Femur (tissue), 1 donor: Measurements from ENCODE around the gene BDKRB2.

Experiments used
- DNase-seq: peaks from one replicate; pipeline ENCODE4 v3.0.0-alpha.2; 2017

The BDKRB2 gene

GRCh38 chr14:96255501-96256366 lies 51.1 kb downstream of the BDKRB2 start, which contains the start of gene BDKRB1:
Gene BDKRB1 (plus strand): TSS chr14:96256210. CDS start chr14:96263683, 7,473 bp downstream.
- DNase-seq: no peak

- no peak for DNase-seq
Measured at GRCh38 chr14:96256407-96256806, 51.8 kb downstream of the BDKRB2 start.

GRCh38 chr14:96257056-96257455 lies 52.4 kb downstream of the BDKRB2 start:
- DNase-seq: no peak

GRCh38 chr14:96257900-96258299 lies 53.3 kb downstream of the BDKRB2 start:
- DNase-seq: no peak

- no peak for DNase-seq
Measured at GRCh38 chr14:96260341-96260821, 55.7 kb downstream of the BDKRB2 start.

- DNase-seq: no peak
Measured at GRCh38 chr14:96261053-96261452, 56.4 kb downstream of the BDKRB2 start.

- DNase-seq: no peak
Measured at GRCh38 chr14:96261772-96262655, 57.4 kb downstream of the BDKRB2 start.

GRCh38 chr14:96263347-96264199 lies 58.9 kb downstream of the BDKRB2 start:
- DNase-seq: no peak

- DNase-seq: no peak
Measured at GRCh38 chr14:96264200-96264553, 59.5 kb downstream of the BDKRB2 start.

- no peak for DNase-seq
Measured at GRCh38 chr14:96264853-96265252, 60.2 kb downstream of the BDKRB2 start.

- no peak for DNase-seq
Measured at GRCh38 chr14:96265383-96266095, 60.9 kb downstream of the BDKRB2 start.

- peak; percentile 70 for DNase-seq
Measured at GRCh38 chr14:96267336-96267735, 62.7 kb downstream of the BDKRB2 start.

- no peak for DNase-seq
Measured at GRCh38 chr14:96267916-96268315, 63.3 kb downstream of the BDKRB2 start.

- DNase-seq: peak; percentile 53
Measured at GRCh38 chr14:96268431-96269358, 64.1 kb downstream of the BDKRB2 start.

- DNase-seq: no peak
Measured at GRCh38 chr14:96269359-96269710, 64.7 kb downstream of the BDKRB2 start.

- DNase-seq: no peak
Measured at GRCh38 chr14:96270565-96271420, 66.2 kb downstream of the BDKRB2 start.

- DNase-seq: no peak
Measured at GRCh38 chr14:96271421-96271762, 66.8 kb downstream of the BDKRB2 start.

- DNase-seq: no peak
Measured at GRCh38 chr14:96272777-96273473, 68.3 kb downstream of the BDKRB2 start.

- DNase-seq: no peak
Measured at GRCh38 chr14:96273629-96274028, 69.0 kb downstream of the BDKRB2 start.
